ENCODE measurements around the gene EID3. TPM values are rescaled to one million over a fixed set of nuclear protein-coding genes. Genes with fewer than 3 reads are reported as not detected.

Gene EID3
- total and polyA plus RNA-seq, 12 donors = 0.48 to 1.8 (median 1.0) TPM

GRCh38 chr12:104286516-104287482, 16.7 kb upstream of the EID3 start:
- Histone ChIP-seq H3K4me3 (peak overlapping the region; percentile 50 to 83 (median 72)), H3K27me3 (no peaks in the 10 kb centered on the region), H3K4me1 (peaks cover 8 to 40% (median 33%) of the 10 kb centered on the region in 9 donors), H3K27ac (peak overlapping the region; percentile 80 to 97 (median 92)), H3K9me3 (no peaks in the 10 kb centered on the region), H3K36me3 (peaks cover 0 to 22% (median 4%) of the 10 kb centered on the region in 9 donors)
- peak; percentile 92 to 96 (median 94) for ATAC-seq
- intact Hi-C loops (cut with DNase I) = loop anchor here in 7 of 10 donors (1.0 to 10.0 kb wide), 6 partner anchors 62 to 149 kb away; partner anchors contain the start of genes TXNRD1 (in 4 of the 7) and NFYB (in 1 of the 7)
- DNase-seq = peak; percentile 90 to 94
- 0% methylated on average over 40 of the region's 40 CpGs for WGBS, 2 donors
- TF ChIP-seq CTCF (IDR thresholded peaks at IDR 0.05) = peak in 2 of 9 donors; percentile 7 to 11

GRCh38 chr12:104288635-104289274, 14.8 kb upstream of the EID3 start:
- Histone ChIP-seq H3K9me3 (no peaks in the 10 kb centered on the region), H3K4me1 (peaks cover 8 to 56% (median 43%) of the 10 kb centered on the region in 9 donors), H3K27me3 (no peaks in the 10 kb centered on the region), H3K36me3 (peaks cover 0 to 41% (median 11%) of the 10 kb centered on the region in 9 donors), H3K27ac (peak overlapping the region; percentile 59 to 97 (median 92)), H3K4me3 (peak overlapping the region; percentile 50 to 83 (median 72))
- DNase-seq = peak; percentile 79 to 82
- TF ChIP-seq CTCF (IDR thresholded peaks at IDR 0.05) = peak in 2 of 9 donors; percentile 11 to 25
- WGBS, 2 donors = 0% methylated on average over 41 of the region's 41 CpGs
- ATAC-seq = peak; percentile 77 to 87 (median 82)
- intact Hi-C loops (cut with DNase I) = loop anchor here in 6 of 10 donors (2.0 to 10.0 kb wide), 4 partner anchors 64 to 151 kb away; partner anchors contain the start of genes TXNRD1 (in 4 of the 6) and NFYB (in 1 of the 6)

- H3K36me3 ChIP-seq = peaks cover 0 to 55% (median 17%) of the 10 kb centered on the region in 9 donors
- DNase-seq (no peak), ATAC-seq (no peak)
- TF ChIP-seq CTCF (IDR thresholded peaks at IDR 0.05) = no peak
- H3K4me1 ChIP-seq = peaks cover 8 to 66% (median 55%) of the 10 kb centered on the region in 9 donors
- H3K9me3 ChIP-seq = no peaks in the 10 kb centered on the region
- intact Hi-C loops (cut with DNase I) = loop anchor here in 1 of 10 donors (5.0 kb wide), 1 partner anchor 73 kb away; the partner anchor contains the start of gene TXNRD1
- no peaks in the 10 kb centered on the region for H3K27me3 ChIP-seq
- 85 to 90% methylated on average over 8 of the region's 8 CpGs for WGBS, 2 donors
- peak overlapping the region in 1 of 10 donors; percentile 80 for H3K4me3 ChIP-seq
- peak overlapping the region in 1 of 10 donors; percentile 94 for H3K27ac ChIP-seq
Observed at GRCh38 chr12:104290320-104290719, 13.2 kb upstream of the EID3 start.

- 95 to 97% methylated on average over 4 to 5 of the region's 5 CpGs for WGBS, 2 donors
- Histone ChIP-seq H3K4me1 (peaks cover 7 to 66% (median 55%) of the 10 kb centered on the region in 9 donors), H3K27ac (no peak overlapping the region), H3K4me3 (no peak overlapping the region), H3K9me3 (no peaks in the 10 kb centered on the region), H3K36me3 (peaks cover 0 to 61% (median 17%) of the 10 kb centered on the region in 9 donors), H3K27me3 (no peaks in the 10 kb centered on the region)
- intact Hi-C loops (cut with DNase I) = loop anchor here in 1 of 10 donors (5.0 kb wide), 1 partner anchor 74 kb away; the partner anchor contains the start of gene TXNRD1
- DNase-seq = no peak
- no peak for TF ChIP-seq CTCF (IDR thresholded peaks at IDR 0.05)
- ATAC-seq = no peak
Observed at GRCh38 chr12:104290855-104291254, 12.7 kb upstream of the EID3 start.
